ENCODE measurements around the gene SPRED2.

SPRED2 gene

DNA sequence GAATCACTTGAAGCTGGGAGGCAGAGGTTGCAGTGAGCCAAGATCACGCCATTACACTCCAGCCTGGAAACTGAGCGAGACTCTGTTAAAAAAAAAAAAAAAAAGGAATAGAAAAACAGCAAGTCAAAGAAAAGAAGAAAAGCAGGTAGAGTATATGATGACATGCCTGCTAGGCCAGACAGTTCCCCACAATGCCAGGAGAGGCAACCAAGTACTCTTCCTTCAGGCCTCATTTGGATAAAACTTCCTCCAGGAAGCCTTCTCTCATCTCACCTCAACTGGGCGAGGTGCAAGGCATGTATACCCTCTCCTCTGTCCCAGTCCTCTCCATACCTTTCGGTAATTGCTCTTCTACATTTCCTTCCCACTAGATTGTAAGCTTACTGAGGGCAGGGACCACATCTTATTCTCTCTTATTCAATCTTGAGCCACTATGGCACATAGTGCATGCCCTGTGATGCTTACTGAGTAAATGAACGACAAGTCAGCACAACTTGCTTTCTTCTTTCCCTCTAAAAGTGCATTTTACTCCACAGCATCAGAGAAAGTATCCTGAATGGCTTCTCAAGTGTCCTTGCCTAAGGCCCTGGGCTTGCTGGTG is 10.1 kb upstream of the SPRED2 start:
- DNase-seq (ENCODE audit: low read depth, low spot score) = no peak

DNA sequence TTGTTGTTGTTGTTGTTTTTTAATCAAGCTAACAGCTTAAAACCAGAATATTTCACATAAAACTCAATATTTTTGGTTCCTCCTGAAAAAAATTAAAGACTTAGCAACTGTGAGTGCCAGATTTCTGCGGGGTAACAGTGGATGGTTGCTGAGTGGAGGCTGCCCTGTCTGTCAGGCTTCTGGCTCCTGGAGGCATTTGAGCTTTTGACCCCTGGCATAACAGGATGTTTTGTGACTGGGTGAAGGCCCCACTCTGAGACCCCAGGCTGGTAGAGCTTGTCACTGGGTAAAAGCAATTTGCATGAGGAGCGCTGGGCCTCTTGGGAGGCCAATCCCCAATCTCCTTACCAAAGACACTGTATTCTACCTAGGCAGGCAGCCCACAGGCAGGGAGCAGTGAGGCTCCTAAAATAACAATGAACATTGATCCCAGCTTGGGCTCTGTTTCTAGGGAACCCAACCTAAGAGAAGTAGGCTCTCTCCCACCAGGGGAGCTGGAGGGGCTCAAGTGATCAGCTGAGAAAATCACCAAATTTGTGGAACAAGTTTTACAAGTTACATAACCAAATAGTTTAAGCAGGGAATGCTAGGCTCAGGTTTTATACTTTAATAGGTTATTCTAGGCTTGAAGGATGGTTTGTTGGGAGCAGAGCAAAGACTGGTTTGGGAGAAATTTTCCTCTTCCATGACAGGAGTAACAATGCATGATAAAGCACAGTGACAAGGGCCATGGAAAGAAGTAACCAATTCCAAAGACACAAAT is 5.9 kb upstream of the SPRED2 start:
- no peak for DNase-seq (ENCODE audit: low read depth, low spot score)

DNA sequence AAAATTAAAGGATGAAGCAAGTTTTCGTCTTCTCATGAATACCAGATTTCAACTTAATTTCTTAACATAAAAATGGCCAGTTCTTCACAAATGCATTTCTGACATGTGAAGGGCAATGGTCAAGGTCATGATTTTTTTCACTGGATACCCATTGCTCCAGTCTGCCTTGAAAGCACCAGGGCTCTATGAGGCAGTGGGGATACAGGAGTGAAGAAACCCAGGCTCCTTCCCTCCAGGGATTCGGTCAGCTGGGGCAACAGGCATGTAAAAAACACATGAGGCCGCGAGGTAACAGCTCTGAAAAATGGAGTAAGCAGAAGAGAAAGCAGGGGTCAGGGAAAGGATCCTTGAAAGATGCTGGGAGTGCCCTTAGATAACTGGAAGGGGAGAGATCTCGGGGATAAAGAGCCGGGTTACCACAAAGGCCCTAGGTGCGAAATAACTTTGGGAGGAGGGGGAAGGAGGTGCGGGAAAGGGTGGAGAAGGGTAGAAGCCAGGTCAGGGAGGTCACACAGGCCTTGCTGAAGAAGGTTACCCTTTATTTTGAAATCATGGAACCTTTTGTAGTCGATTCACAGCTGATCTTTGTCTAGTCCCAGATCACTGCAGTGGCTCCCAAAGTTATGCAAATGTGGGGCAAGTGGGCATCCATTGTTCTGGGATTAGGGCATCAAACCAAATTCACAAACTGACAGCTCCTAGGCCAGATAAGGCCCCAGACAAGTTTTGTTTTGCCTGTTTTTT is 5.2 kb upstream of the SPRED2 start:
- DNase-seq (ENCODE audit: low read depth, low spot score) = no peak

DNA sequence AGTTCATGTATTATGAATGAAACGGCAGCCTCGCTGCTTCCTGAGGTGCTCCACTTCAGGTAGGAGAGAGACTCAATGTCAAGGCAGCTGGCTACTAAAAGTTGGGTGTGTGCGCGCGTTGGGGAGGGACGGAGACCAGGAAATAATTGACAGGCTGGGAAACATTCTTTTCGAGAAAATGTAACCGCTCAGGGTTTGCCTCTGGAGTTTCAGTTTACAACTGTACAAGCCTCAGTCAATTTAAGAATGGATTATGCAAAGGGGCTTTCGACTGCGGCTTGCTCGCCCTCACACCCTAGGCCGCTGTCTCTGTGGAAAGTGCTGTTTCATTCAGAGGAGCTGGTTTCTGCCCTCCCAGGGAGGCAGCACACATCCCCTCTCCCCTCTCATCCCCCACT is 4.4 kb upstream of the SPRED2 start:
- no peak for DNase-seq (ENCODE audit: low read depth, low spot score)

DNA sequence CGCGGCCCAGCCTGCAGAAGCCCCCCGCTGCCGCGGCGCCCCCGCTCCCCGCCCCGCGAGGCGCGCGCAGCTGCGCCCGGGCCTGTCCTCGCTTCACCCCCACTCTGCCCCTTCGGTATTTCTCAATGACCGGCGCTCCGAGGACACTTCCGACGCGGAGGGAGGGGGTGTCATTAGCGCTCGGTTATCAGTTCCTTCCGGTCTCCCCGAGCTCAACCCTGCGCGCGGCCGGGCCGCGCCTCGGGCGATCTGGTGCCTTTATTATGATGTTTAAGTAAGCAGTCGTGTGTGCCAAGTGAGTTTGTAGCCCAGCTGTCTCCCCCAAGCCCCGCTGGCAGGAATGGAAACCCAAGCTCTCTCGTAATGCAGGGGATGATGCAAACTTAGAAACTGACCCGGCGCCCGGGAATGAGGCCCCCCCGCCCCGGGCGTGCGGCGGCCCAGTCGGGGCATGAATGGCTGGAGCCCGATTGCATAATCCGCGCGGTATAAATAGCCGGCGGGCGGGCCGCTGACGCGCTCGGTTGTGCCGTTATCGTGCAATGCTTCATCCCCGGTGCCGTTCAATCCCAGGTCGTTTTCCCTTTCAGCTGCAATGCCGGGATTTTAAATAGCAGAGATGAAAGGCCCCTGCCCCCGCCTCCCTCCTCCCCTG is 3.9 kb upstream of the SPRED2 start:
- DNase-seq (ENCODE audit: low read depth, low spot score) = no peak

DNA sequence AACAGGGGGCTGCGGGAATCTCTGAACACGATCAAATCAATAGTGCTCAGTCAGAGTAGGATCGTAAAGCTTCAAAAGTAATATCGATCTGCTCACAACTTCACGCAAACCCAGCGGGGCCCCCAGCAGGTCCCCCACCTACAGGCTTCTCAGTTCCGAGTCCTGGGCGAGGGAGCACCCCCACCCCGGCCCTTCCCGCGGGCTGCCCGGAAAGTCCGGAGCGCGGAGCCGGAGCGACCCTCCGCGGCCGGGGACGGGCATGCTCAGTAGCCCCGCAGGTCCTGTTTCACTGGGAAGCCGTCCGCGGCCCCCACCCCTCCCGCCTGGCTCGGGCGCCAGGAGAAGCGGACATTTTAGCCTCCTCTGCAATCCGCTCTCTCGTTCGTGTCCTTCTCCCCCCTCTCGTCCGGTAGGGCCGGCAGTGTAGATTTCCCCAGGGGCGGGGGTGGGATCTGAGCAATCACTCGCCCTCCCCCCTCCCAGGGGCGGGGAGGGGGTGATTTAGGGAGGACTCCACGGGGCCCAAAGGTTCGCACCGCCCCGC is 3.3 kb upstream of the SPRED2 start:
- no peak for DNase-seq (ENCODE audit: low read depth, low spot score)

DNA sequence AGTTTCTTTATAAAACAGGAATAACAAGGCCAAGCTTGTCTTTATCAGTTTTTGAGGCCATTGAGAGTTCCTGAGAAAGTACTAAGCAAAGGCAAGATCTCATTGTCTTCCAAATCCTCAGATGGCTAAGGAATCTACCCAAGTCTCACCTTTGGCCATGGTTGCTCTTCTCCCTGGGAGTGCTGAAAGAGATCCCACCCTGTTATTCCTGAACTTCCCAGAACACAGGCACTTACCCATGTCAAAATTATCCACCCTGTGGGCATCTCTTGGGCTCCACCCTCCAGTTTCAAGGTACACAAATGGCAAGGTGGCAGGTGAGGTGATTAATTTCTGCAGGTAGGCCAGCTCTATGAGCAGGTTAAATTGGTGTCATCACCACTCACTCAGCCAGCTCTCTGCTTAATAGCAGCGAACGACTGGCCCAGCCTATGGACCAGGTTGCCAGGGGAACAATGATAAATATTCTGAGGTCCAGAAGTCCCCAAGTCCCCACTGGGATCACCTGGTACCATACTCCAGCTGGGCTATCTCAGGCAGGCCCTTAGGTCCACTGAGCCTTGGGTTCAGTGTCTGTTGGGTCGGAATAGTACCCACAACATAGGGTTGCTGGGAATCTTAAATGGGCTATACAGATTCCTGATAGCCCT is 2.3 kb upstream of the SPRED2 start:
- DNase-seq (ENCODE audit: low read depth, low spot score) = no peak

DNA sequence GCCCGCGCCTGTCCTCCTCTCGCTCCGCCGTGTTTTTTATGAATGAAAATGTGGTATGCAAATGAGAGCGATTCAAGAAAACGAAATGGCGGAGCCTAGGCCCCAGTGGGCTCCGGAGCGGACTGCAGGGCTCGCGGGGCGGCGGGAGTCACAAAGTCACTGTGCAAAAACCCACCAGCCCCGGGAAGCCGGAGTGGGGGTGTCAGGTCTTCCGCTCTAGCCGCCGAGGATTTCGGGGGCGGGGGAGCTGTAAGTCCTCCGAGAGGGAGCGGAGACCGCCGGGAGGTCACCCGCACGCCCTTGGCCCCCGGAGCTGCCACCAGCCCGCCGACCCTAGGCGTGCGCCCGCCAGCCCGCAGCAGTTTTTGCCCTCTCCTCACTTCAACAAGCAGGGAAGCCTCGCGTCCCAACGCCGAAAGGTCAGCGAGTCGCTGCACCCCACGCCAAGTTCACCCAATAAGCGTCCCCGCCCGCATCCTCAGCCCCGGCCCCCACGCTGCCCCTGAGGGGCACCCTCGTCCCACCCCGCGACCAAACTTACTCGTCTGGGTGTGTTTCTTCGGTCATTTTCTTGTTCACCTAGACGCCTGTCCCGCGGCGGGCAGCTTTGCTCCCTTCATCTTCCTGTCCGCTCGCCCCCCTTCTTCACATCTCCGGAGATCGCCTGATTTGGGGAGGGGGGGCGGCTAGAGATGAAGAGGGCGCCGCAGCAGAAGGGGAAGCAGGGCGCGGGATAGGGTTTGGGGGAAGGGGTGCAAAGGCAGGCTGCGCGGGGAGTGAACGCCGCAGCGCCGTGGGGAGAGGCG is 775 bp downstream of the SPRED2 start:
- DNase-seq (ENCODE audit: low read depth, low spot score) = no peak

DNA sequence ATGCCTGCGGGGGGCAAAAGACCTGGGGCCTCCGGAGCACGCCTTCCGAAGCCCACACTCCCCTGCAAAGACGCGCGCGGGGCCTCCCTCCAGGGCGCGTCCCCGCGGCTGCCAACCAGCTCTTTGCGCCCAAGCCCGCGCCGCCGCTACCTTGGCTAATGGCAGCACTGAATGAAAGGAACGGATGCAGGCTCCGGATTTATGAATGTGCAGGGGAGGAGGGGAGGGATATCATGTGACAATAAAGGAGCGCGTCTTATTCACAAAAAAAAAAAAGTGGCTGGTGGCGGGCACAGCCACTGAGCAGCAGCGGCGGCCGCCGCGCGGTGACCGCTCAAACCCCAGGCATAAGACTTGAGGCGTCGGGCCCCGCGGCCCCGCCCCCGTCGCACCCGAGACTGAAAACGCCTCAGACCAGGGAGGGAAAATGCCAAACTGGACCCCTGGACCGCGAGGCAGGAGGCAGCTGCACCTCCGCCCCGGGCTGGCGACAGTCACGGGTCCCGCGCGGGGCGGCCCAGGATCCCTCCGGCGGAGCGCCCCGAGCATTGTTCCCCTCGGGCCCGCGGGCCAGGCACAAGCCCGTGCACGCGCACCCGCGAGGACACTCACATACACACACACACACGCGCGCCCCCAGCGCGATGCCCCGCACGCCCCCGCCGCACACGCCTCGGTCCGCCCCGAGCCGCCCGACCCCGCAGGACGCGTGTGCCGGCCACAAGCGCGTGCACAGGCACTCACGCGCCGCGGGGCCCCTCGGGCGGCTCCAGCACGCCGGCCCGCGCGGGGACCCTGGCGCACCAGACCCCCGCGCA is 1.6 kb downstream of the SPRED2 start:
- DNase-seq (ENCODE audit: low read depth, low spot score) = no peak

DNA sequence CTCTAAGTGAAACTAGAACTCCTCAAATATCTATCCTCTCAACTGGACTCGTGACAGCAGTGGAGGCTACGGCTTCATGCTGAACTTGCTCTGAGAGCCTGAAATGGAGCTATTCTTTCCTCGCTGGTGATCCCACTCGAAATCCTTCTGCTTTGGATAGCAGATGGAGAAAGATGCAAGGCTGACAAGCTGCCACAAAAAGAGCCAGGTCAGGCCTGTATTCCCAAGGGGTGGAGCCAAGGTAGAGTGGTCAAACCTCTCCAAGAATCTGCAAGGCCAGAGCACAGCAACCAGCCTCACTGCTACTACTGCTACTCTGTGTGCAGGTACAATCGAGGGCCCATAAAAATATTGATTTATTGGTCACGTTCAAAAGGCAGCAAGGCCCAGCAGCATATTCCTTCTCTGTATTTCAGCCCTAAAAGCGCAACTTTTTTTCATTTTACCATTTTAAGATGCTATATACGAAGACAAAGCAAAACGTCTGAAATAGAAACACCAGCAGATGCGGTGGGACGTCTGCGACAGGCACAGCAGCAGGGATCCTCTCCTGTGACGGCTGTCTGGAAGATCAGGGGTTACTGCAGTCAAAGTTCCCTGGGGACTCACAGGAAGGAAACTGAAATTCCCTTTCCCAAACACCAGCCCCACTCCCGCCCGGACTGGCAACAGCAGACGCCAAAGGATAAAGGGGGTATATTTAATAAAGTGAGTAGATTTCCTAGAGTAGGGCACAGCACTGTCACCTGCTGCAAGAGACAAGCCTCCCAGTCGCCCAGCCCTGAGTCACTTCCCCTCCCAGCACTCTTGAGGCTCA is 2.4 kb downstream of the SPRED2 start:
- no peak for DNase-seq (ENCODE audit: low read depth, low spot score)

DNA sequence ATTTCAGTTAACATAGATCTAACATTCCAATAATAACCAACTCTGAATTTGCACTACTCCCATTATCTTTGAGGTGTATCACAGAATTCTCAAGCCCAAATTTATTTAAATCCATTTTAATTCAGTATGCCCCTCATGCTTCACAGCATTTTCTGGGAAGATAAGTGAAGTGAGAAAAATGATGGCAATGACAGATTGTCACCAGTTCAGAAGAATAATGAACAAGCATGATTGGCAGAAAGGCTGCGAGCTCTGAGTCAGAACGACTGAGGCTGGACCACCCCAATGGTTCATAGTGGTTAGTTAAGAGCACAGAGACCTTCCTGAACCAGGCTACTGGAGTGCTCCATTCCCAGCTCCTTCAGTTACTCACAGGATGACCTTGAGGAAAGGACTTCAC is 4.9 kb downstream of the SPRED2 start:
- DNase-seq (ENCODE audit: low read depth, low spot score) = no peak

DNA sequence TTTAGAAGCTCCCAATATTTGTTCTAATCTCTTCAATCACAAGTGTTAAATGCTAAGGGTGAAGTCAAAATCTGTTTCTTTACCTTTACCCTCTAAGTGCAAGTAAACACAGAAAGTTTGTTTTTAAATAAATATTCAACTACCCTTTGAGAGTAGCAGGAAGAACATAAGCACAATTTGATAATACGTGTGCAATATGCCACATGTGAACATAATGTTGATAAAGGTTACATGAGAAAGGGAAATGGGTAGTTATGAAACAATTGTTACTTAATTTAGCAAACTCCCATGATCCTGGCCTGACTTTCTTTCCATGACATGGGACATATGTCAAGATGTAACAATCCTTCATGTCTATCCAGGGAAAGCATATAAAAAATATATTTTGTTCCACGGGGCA is 7.1 kb downstream of the SPRED2 start:
- DNase-seq (ENCODE audit: low read depth, low spot score) = no peak

DNA sequence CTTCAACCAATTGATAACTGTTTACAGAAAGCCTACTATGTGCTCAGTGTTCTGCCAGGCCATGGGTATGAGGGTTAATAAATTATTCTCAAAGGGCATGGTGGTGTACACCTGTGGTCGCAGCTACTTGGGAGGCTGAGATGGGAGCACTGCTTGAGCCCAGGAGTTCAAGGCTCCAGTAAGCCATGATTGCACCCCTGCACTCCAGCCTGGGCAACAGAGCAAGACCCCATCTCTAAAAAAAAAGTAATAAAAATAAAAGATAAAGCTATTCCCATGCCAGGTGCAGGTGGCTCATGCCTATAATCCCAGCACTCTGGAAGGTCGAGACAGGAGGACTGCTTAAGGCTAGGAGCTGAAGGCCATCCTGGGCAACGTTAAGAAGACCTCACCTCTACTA is 8.0 kb downstream of the SPRED2 start:
- DNase-seq (ENCODE audit: low read depth, low spot score) = no peak

DNA sequence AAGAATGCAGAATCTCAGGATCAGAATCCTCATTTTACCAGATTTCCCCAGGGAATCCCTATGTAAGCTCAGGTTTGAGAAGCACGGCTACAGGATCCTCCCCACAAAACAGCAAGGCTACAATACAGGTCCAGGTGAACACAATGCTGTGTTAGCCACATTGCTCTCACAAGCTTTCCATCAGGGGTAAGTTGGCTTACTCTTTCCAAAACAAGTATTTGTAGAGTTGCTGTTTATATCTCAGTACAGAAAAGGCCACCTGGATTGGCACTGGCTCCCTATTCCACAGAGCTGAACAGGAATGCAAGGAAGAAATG is 11.0 kb downstream of the SPRED2 start:
- DNase-seq (ENCODE audit: low read depth, low spot score) = no peak

DNA sequence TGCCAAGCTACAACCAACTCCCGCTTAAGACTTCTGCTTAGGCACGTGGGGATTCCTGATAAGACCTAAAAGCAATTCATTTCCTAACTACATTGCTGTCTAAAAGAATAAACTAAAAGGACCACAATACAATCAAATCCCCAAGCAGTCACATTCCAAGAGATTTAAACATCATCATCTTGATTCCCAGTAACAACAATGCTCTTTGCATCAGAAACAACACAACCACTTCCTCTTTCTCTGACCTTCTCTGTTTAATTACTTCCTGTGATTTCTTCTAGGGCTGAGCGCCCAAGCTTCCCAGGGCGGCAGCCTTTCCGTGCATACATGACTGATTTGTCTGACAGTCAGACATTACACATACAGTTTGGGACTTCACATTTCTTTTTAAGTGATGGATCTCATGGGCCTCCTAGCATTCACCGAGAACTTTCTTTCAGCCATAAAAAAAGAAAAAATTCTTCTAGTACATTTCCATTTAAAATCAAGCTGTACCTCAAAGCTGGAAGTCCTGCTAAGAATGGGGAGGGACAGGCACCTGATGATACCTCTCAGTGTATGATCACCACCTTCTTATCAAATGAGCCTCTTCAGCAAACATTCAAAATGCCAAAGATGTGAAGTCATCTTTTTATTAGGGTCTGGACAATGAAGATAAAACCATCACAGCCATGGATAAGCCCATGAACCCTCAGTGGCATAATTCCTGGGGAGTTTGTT is 11.5 kb downstream of the SPRED2 start:
- no peak for DNase-seq (ENCODE audit: low read depth, low spot score)

DNA sequence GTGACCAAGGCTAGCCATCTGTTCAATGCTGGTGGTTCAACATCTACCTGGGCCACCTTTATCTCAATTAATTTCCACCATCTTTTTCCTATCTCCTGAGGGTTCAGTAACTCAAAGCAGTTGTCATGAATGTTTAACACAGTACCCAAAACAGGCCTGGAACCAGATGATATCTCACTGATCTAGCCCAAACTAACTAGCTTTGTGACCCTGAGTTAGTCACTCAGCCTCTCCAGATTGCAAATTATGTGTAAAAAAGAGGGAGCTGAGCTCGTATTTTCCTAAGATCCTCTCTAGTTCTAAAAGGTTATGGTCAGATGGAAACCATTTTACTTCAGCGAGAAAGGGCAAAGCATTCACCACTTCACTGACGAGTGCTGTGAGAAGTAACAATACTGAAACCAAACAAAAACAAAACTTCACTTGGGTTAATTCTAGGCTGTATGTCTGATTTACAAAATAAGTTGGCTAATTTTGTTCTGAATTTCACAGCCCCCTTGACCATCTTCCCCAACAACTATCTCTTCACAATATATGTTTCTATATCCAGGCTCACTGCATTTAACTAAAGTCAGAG is 14.8 kb downstream of the SPRED2 start:
- DNase-seq (ENCODE audit: low read depth, low spot score) = no peak

DNA sequence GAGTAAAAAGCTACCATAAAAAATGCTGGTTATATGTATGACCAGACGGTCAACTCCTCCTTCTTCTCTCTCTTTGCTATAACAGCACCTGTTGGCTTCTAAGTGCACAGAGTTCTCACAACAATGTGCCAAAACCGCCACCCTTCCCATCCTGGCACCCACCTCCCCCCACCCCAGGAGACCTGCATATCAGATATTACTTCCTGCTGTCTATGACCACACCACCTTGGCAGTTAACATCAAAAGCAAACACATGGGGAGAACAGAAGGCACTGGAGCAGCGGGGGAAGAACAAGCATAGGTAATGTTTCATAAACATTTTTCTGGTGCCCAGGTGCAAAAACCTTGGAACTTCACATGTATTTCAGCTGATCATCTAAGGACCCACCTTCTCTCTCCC is 15.5 kb downstream of the SPRED2 start:
- DNase-seq (ENCODE audit: low read depth, low spot score) = no peak

DNA sequence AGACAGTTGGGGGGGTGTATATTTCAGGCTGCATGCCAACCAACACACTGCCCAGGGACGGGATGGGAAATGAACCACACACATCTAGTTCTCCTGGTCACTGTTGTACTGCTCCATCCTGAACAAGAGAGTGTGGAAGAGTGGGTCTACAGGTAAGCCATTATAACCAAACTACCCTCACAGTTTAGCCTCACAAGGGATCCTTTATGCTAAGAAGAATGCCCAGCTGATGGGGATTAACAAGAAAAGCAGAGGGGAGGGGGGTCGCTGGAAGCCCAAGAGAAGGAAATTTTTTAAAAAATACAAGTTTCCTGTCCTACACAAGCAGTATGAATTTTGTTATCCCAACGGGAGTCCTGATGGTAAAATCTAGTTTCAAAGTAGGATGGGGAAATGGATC is 16.1 kb downstream of the SPRED2 start:
- DNase-seq (ENCODE audit: low read depth, low spot score) = no peak

Measured in activated naive CD8-positive, alpha-beta T cell treated with anti-CD3 and anti-CD28 coated beads, Interleukin-2, amount 50 U/mL, for 16 hours (primary cell).